Neural cell (in vitro differentiated cells): ENCODE data around the gene HIVEP3. TPM values are rescaled to one million over a fixed set of nuclear protein-coding genes. Genes with fewer than 3 reads are reported as not detected.

Experiments
- H2AFZ ChIP-seq: fragments of 200-600, 300-800 bp; sonication (generic), shearing (Covaris generic); 2 replicates; pipeline ENCODE4 v1.6.0; 2014; ENCODE audit warnings: low read depth, mild to moderate bottlenecking, antibody characterized with exemption, low read length, moderate library complexity
- H3F3A ChIP-seq: fragments of 200-600 bp; shearing (Covaris generic); 2 replicates; pipeline ENCODE4 v1.6.1; 2016; ENCODE audit warnings: mild to moderate bottlenecking, moderate library complexity, mixed read lengths, antibody characterized with exemption, low read length; ENCODE audit not compliant: insufficient read depth, poor library complexity, severe bottlenecking
- H3K27ac ChIP-seq: fragments of 200-600, 300-800 bp; sonication (generic), shearing (Covaris generic); 2 replicates; pipeline ENCODE4 v1.5.1; 2014; ENCODE audit warnings: mild to moderate bottlenecking, low read length, moderate library complexity
- H3K27me3 ChIP-seq: fragments of 300-800, 200-600 bp; sonication (generic), shearing (Covaris generic); 2 replicates; pipeline ENCODE4 v1.6.0; 2014; ENCODE audit warnings: mild to moderate bottlenecking, low read depth, low read length, moderate library complexity; ENCODE audit not compliant: insufficient read depth
- H3K36me3 ChIP-seq: fragments of 300-800, 200-600 bp; sonication (generic), shearing (Covaris generic); 2 replicates; pipeline ENCODE4 v1.5.1; 2014; ENCODE audit warnings: mild to moderate bottlenecking, antibody characterized with exemption, low read length, moderate library complexity; ENCODE audit not compliant: insufficient read depth
- H3K4me2 ChIP-seq: fragments of 300-800, 200-600 bp; sonication (generic), shearing (Covaris generic); 2 replicates; pipeline ENCODE4 v1.6.0; 2014; ENCODE audit warnings: mild to moderate bottlenecking, low read length
- H3K4me3 ChIP-seq: fragments of 300-800, 200-600 bp; sonication (generic), shearing (Covaris generic); 2 replicates; pipeline ENCODE4 v1.5.1; 2014; ENCODE audit warnings: mild to moderate bottlenecking, low read length, moderate library complexity
- H3K79me2 ChIP-seq: fragments of 200-600 bp; shearing (Covaris generic); replicated peaks from 2 replicates; pipeline ENCODE4 v1.6.0; 2014; ENCODE audit warnings: mild to moderate bottlenecking, low read length, moderate library complexity; ENCODE audit not compliant: insufficient read depth
- H3K9ac ChIP-seq: fragments of 300-800, 200-600 bp; sonication (generic), shearing (Covaris generic); 2 replicates; pipeline ENCODE4 v1.6.1; 2016; ENCODE audit warnings: mild to moderate bottlenecking, low read length, mixed read lengths
- H3K9me2 ChIP-seq: fragments of 200-600 bp; shearing (Covaris generic); 2 replicates; pipeline ENCODE4 v1.6.1; 2016; ENCODE audit warnings: mild to moderate bottlenecking, low read length, mixed read lengths; ENCODE audit not compliant: insufficient read depth
- H3K9me3 ChIP-seq: fragments of 200-600, 300-800 bp; sonication (generic), shearing (Covaris generic); 2 replicates; pipeline ENCODE4 v1.6.1; 2016; ENCODE audit warnings: mild to moderate bottlenecking, mixed run types, low read length, moderate library complexity, mixed read lengths
- H4K20me1 ChIP-seq: fragments of 200-600 bp; shearing (Covaris generic); 2 replicates; pipeline ENCODE4 v1.6.1; 2016; ENCODE audit warnings: mild to moderate bottlenecking, mixed run types; ENCODE audit not compliant: insufficient read depth
- CTCF ChIP-seq: fragments of 450-650 bp; IDR thresholded peaks from 2 replicates; pipeline ENCODE4 v1.5.1; 2014; ENCODE audit warnings: antibody characterized with exemption, mild to moderate bottlenecking, moderate library complexity; ENCODE audit not compliant: poor library complexity, severe bottlenecking
- EP300 ChIP-seq: fragments of 450-650 bp; conservative IDR thresholded peaks from 2 replicates; pipeline ENCODE4 v1.6.1; 2014; ENCODE audit warnings: antibody characterized with exemption, mild to moderate bottlenecking, moderate library complexity; ENCODE audit not compliant: poor library complexity, severe bottlenecking
- EZH2 ChIP-seq: fragments of 200-600, 300-800 bp; shearing (Covaris generic), sonication (generic); IDR thresholded peaks from 2 replicates; pipeline ENCODE4 v1.6.1; 2014; ENCODE audit warnings: antibody characterized with exemption, low read length, borderline replicate concordance, mild to moderate bottlenecking; ENCODE audit not compliant: insufficient read depth, poor library complexity, severe bottlenecking
- MXI1 ChIP-seq: fragments of 450-650 bp; conservative IDR thresholded peaks from 2 replicates; pipeline ENCODE4 v1.6.1; 2014; ENCODE audit warnings: antibody characterized with exemption, mild to moderate bottlenecking; ENCODE audit not compliant: poor library complexity, severe bottlenecking
- POLR2AphosphoS5 ChIP-seq: IDR thresholded peaks from 2 replicates; pipeline ENCODE4 v1.6.1; 2012
- RAD21 ChIP-seq: fragments of 450-650 bp; conservative IDR thresholded peaks from 2 replicates; pipeline ENCODE4 v1.6.1; 2014; ENCODE audit warnings: antibody characterized with exemption, mild to moderate bottlenecking, moderate library complexity
- REST ChIP-seq: IDR thresholded peaks from 2 replicates; pipeline ENCODE4 v1.6.1; 2012; ENCODE audit warnings: borderline replicate concordance
- SMC3 ChIP-seq: fragments of 450-650 bp; conservative IDR thresholded peaks from 2 replicates; pipeline ENCODE4 v1.6.1; 2014; ENCODE audit warnings: antibody characterized with exemption, mild to moderate bottlenecking, moderate library complexity; ENCODE audit not compliant: poor library complexity
- TAF1 ChIP-seq: IDR thresholded peaks from 2 replicates; pipeline ENCODE4 v1.6.1; 2012; ENCODE audit warnings: low read depth
- polyA plus RNA-seq: library from polyadenylated mRNA; depleted of rRNA; stranded (reverse); fragments of >200 nt; gene quantifications from 2 replicates; pipeline ENCODE4 v1.2.3, GENCODE V29; 2014

HIVEP3 gene
- polyA plus RNA-seq, 1 donor from 2014 or later: 2.6 TPM

GRCh38 chr1:41493117-41493536 is 425.6 kb downstream of the HIVEP3 start:
- Histone ChIP-seq H3K79me2 (no peaks in the 10 kb centered on the region), H3K27ac (no peak overlapping the region), H2AFZ (no peak overlapping the region), H3K9me2 (no peaks in the 10 kb centered on the region), H3K9me3 (no peaks in the 10 kb centered on the region), H3K27me3 (peaks cover 18% of the 10 kb centered on the region), H3K4me3 (no peak overlapping the region), H4K20me1 (no peaks in the 10 kb centered on the region), H3F3A (no peaks in the 10 kb centered on the region), H3K4me2 (no peak overlapping the region), H3K36me3 (no peaks in the 10 kb centered on the region), H3K9ac (no peak overlapping the region)
- TF ChIP-seq EZH2: no peak
- TF ChIP-seq CTCF: no peak
- TF ChIP-seq REST: no peak
- no peak for TF ChIP-seq POLR2AphosphoS5
- TF ChIP-seq SMC3: no peak
- TF ChIP-seq TAF1: no peak
- TF ChIP-seq MXI1: no peak
- TF ChIP-seq EP300: no peak
- TF ChIP-seq RAD21: no peak

GRCh38 chr1:41492341-41492848 is 426.3 kb downstream of the HIVEP3 start:
- H3F3A ChIP-seq: no peaks in the 10 kb centered on the region
- H3K4me3 ChIP-seq: no peak overlapping the region
- H3K4me2 ChIP-seq: no peak overlapping the region
- H3K27ac ChIP-seq: no peak overlapping the region
- no peak for TF ChIP-seq RAD21
- no peak for TF ChIP-seq SMC3
- H3K9me2 ChIP-seq: no peaks in the 10 kb centered on the region
- no peaks in the 10 kb centered on the region for H3K36me3 ChIP-seq
- peaks cover 25% of the 10 kb centered on the region for H3K27me3 ChIP-seq
- no peak overlapping the region for H3K9ac ChIP-seq
- no peak overlapping the region for H2AFZ ChIP-seq
- H4K20me1 ChIP-seq: no peaks in the 10 kb centered on the region
- H3K79me2 ChIP-seq: no peaks in the 10 kb centered on the region
- H3K9me3 ChIP-seq: no peaks in the 10 kb centered on the region

GRCh38 chr1:41490911-41491310 is 427.8 kb downstream of the HIVEP3 start:
- TF ChIP-seq MXI1 (no peak), CTCF (no peak), REST (no peak), SMC3 (no peak), EP300 (no peak), RAD21 (no peak), EZH2 (no peak), POLR2AphosphoS5 (no peak)
- Histone ChIP-seq H3K9me2 (no peaks in the 10 kb centered on the region), H4K20me1 (no peaks in the 10 kb centered on the region), H2AFZ (no peak overlapping the region), H3K79me2 (no peaks in the 10 kb centered on the region), H3K9me3 (no peaks in the 10 kb centered on the region), H3F3A (no peaks in the 10 kb centered on the region), H3K36me3 (no peaks in the 10 kb centered on the region), H3K4me3 (no peak overlapping the region), H3K27ac (no peak overlapping the region), H3K9ac (no peak overlapping the region), H3K4me2 (no peak overlapping the region), H3K27me3 (peaks cover 22% of the 10 kb centered on the region)
